NB4 (cell line): ENCODE results near the gene MT1E.

Experiments used
- DNase-seq: peaks from one replicate; pipeline ENCODE4 v3.0.0; 2010; ENCODE audit warnings: low read depth
- H3K4me3 ChIP-seq: one replicate; pipeline ENCODE4 v1.5.1; 2011; ENCODE audit warnings: mild to moderate bottlenecking, low read depth, low read length, moderate library complexity
- CTCF ChIP-seq: IDR thresholded peaks from one replicate; pipeline ENCODE4 v1.5.1; 2012; ENCODE audit warnings: low read depth, low read length
- MYC ChIP-seq: IDR thresholded peaks from 2 replicates; pipeline ENCODE4 v1.6.1; 2011; ENCODE audit warnings: low read depth, low read length
- POLR2A ChIP-seq: IDR thresholded peaks from 2 replicates; pipeline ENCODE4 v1.6.1; 2011; ENCODE audit warnings: mild to moderate bottlenecking; ENCODE audit not compliant: insufficient read length; ENCODE audit errors: extremely low read depth
- TF ChIP-seq, protein P1 (sequence below): IDR thresholded peaks from 2 replicates; pipeline ENCODE4 v1.6.1; 2011; ENCODE audit warnings: low read depth, low read length

Gene MT1E

DNA sequence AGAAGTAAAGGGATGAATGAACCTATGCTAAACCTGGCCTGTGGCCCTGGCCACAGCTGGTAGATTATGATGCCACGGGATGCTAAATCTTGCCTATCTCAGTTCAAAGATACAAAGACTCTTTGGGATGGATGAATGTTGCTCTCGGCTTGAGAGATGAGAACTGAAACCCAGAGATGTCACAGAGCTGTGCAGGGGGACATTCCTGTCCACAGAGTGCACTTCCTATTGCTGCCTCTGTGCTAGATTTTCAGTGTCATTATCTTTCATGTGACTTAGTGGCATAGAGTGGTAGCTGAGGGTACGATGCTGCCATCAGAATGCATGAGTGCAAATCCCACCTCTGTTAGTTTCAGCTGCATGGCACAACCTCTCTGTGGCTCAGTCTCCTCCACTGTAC, 4.6 kb downstream of the MT1E start:
- TF ChIP-seq, protein P1, sequence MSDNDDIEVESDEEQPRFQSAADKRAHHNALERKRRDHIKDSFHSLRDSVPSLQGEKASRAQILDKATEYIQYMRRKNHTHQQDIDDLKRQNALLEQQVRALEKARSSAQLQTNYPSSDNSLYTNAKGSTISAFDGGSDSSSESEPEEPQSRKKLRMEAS, result no peak
- no peak for TF ChIP-seq POLR2A
- no peak for TF ChIP-seq MYC
- TF ChIP-seq CTCF, result no peak
- no peak for DNase-seq
- H3K4me3 ChIP-seq, result no peak overlapping the region

GRCh38 chr16:56631197-56631596, 5.6 kb downstream of the MT1E start:
- DNase-seq, result no peak
- TF ChIP-seq CTCF (no peak), POLR2A (no peak), MYC (no peak)
- TF ChIP-seq, protein P1, result no peak

DNA sequence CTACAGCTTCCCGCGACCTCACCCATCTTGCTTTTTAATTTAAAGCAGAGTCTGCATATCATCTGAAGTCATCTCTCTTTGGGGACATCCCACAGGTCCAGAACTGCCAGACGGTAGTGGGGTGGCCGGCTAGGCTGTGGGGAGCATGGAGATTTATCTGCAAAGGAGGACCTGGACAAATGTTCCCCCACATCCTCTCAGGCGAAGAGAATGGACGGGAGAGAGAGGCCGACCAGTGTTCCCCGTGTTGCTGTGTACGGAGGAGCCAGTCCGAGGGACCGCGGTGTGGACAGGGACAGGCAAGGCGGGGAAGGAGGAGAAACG, 6.2 kb downstream of the MT1E start:
- H3K4me3 ChIP-seq, result no peak overlapping the region
- no peak for DNase-seq
- TF ChIP-seq CTCF (no peak), POLR2A (no peak), MYC (no peak)
- TF ChIP-seq, protein P1, result no peak

More at GRCh38 chr16:56631197-56631596, 5.6 kb downstream of the MT1E start:
- no peak overlapping the region for H3K4me3 ChIP-seq

GRCh38 chr16:56632156-56632847, 6.7 kb downstream of the MT1E start, which contains the start of gene MT1M:
Gene MT1M, plus strand, starts transcription at chr16:56632659. Its CDS starts 73 bp downstream, at chr16:56632732.
- no peak for DNase-seq
- TF ChIP-seq POLR2A (no peak), CTCF (no peak), MYC (no peak)
- TF ChIP-seq, protein P1, result no peak
- H3K4me3 ChIP-seq, result no peak within 1 kb of the TSS

DNA sequence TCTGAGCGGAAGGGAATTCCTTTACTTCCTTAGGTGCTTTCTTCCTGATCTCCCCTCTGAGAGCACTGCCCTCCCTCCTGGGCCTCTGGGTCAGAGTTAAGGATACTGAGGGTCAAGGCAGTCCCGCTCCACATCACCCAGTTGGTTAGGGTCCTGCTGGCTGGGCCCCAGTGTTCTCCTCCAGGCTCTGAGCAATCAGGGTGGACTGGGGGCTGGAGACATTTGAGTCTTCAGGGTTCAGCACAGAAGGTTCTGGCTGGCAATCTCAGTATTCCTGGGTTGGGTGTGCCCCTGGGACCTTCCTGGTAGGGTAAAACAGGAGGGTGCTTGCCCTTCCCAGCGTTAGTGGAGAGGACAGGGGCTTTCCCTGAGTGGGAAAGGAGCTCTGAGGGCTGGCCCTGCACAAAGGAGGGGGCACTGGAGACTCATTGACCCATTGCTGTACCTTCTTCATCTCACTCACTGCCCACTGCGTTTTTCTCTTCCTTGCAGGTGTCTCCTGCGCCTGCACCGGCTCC, 7.3 kb downstream of the MT1E start:
- TF ChIP-seq CTCF (no peak), MYC (no peak), POLR2A (no peak)
- TF ChIP-seq, protein P1, result no peak
- DNase-seq, result no peak
- H3K4me3 ChIP-seq, result no peak overlapping the region

GRCh38 chr16:56633535-56633934, 8.0 kb downstream of the MT1E start:
- DNase-seq, result no peak
- H3K4me3 ChIP-seq, result no peak overlapping the region
- TF ChIP-seq, protein P1, result no peak
- no peak for TF ChIP-seq CTCF
- TF ChIP-seq MYC, result no peak
